ENCODE data around the gene TPRA1. TPM values are rescaled to one million over a fixed set of nuclear protein-coding genes. Genes with fewer than 3 reads are reported as not detected.

TPRA1 gene
- total RNA-seq, 1 experiment from 2014 or later = 35.1 TPM

DNA sequence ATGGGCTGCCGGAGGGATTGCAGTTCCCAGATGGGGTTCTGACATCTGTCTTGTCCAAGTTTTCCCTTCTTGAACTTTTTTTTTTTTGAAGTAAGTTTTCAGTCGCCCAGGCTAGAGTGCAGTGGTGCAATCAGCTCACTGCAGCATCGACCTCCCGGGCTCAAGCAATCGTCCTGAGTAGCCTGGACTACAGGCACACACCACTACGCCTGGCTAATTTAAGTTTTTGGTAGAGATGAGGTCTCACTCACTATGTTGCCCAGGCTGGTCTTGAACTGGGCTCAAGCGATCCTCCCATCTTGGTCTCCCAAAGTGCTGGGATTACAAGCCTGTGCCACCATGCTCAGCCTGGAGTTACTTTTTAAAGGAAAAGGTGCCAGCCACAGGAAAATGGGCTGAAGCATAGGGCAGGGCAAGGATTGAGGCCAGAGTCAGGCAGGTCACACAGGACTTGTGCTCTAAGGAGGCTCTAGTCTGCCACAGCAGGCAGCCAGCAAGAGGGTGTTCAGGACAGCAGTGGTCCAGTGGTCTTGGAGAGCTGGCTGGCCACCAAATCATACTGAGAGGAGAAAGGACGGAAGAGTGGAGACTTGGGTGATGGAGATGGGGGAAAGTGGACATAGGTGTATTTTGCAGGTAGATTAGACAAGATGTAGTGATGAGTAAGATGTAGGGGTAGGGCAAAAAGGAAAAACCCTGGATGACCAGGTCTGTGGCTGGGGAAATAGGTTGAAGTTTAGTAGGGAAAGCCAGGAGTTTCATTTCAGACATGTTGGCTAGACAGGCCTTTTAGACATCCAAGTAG is 32.4 kb upstream of the TPRA1 start (continued):
- TF ChIP-seq, protein P1, sequence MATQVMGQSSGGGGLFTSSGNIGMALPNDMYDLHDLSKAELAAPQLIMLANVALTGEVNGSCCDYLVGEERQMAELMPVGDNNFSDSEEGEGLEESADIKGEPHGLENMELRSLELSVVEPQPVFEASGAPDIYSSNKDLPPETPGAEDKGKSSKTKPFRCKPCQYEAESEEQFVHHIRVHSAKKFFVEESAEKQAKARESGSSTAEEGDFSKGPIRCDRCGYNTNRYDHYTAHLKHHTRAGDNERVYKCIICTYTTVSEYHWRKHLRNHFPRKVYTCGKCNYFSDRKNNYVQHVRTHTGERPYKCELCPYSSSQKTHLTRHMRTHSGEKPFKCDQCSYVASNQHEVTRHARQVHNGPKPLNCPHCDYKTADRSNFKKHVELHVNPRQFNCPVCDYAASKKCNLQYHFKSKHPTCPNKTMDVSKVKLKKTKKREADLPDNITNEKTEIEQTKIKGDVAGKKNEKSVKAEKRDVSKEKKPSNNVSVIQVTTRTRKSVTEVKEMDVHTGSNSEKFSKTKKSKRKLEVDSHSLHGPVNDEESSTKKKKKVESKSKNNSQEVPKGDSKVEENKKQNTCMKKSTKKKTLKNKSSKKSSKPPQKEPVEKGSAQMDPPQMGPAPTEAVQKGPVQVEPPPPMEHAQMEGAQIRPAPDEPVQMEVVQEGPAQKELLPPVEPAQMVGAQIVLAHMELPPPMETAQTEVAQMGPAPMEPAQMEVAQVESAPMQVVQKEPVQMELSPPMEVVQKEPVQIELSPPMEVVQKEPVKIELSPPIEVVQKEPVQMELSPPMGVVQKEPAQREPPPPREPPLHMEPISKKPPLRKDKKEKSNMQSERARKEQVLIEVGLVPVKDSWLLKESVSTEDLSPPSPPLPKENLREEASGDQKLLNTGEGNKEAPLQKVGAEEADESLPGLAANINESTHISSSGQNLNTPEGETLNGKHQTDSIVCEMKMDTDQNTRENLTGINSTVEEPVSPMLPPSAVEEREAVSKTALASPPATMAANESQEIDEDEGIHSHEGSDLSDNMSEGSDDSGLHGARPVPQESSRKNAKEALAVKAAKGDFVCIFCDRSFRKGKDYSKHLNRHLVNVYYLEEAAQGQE (IDR thresholded peaks at IDR 0.05; ENCODE audit: low read depth) = no peak
- no peak for TF ChIP-seq ELF1 (IDR thresholded peaks at IDR 0.05; ENCODE audit: borderline replicate concordance, low read depth)
- TF ChIP-seq, protein P2, sequence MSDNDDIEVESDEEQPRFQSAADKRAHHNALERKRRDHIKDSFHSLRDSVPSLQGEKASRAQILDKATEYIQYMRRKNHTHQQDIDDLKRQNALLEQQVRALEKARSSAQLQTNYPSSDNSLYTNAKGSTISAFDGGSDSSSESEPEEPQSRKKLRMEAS (IDR thresholded peaks at IDR 0.05) = no peak
- no peak for TF ChIP-seq POLR2A (IDR thresholded peaks at IDR 0.05; ENCODE audit: borderline replicate concordance, extremely low read depth, insufficient read depth, insufficient read length)
- TF ChIP-seq, protein P3, sequence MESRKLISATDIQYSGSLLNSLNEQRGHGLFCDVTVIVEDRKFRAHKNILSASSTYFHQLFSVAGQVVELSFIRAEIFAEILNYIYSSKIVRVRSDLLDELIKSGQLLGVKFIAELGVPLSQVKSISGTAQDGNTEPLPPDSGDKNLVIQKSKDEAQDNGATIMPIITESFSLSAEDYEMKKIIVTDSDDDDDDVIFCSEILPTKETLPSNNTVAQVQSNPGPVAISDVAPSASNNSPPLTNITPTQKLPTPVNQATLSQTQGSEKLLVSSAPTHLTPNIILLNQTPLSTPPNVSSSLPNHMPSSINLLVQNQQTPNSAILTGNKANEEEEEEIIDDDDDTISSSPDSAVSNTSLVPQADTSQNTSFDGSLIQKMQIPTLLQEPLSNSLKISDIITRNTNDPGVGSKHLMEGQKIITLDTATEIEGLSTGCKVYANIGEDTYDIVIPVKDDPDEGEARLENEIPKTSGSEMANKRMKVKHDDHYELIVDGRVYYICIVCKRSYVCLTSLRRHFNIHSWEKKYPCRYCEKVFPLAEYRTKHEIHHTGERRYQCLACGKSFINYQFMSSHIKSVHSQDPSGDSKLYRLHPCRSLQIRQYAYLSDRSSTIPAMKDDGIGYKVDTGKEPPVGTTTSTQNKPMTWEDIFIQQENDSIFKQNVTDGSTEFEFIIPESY (IDR thresholded peaks at IDR 0.05; ENCODE audit: extremely low read depth, insufficient replicate concordance, low read length) = no peak

DNA sequence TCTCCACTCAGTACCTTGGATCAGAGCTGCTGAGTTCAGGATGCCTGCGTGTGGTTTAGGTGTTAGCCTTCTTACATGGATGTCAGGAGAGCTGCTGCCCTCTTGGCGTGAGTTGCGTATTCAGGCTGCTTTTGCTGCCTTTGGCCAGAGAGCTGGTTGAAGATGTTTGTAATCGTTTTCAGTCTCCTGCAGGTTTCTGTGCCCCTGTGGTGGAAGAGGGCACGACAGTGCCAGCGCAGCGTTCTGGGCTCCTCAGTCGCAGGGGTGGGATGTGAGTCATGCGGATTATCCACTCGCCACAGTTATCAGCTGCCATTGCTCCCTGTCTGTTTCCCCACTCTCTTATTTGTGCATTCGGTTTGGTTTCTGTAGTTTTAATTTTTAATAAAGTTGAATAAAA is 31.5 kb upstream of the TPRA1 start:
- Histone ChIP-seq H3K27me3 (ENCODE audit: insufficient read depth, low read length) (peaks cover 4% of the 10 kb centered on the region; the same call in 1 of the 2 replicates), H3K4me2 (ENCODE audit: low read length) (no peak overlapping the region), H3K4me3 (replicated peaks in 1 of 2; ENCODE audit: low read depth in 1 of 2, low read length in 2 of 2) (no peak overlapping the region), H3K9ac (ENCODE audit: low read length) (no peak overlapping the region), H4K20me1 (ENCODE audit: insufficient read depth) (no peaks in the 10 kb centered on the region), H3K36me3 (ENCODE audit: control insufficient read depth in 1 of 2, insufficient read depth in 2 of 2, low read length in 2 of 2) (peaks cover 18 to 41% of the 10 kb centered on the region in 2 experiments; a peak in 3 of 4 replicates), H3K9me3 (ENCODE audit: control insufficient read depth in 1 of 2, insufficient read depth in 1 of 2, low read depth in 1 of 2, low read length in 2 of 2) (no peaks in the 10 kb centered on the region), H2AFZ (ENCODE audit: low read depth, low read length, poor library complexity, severe bottlenecking) (no peak overlapping the region), H3K9me2 (ENCODE audit: insufficient read depth) (no peaks in the 10 kb centered on the region), H3K4me1 (ENCODE audit: control insufficient read depth in 1 of 2, insufficient read depth in 2 of 2, low read length in 2 of 2) (no peaks in the 10 kb centered on the region), H3K27ac (ENCODE audit: low read depth, low read length) (no peak overlapping the region), H3K79me2 (ENCODE audit: insufficient read depth, low read length) (no peaks in the 10 kb centered on the region)
- intact Hi-C loops (cut with micrococcal nuclease) = no loop called here
- TF ChIP-seq CBX3 (IDR thresholded peaks at IDR 0.05; ENCODE audit: low read depth) (no peak), SRF (IDR thresholded peaks at IDR 0.05; ENCODE audit: low read depth) (no peak), RAD21 (IDR thresholded peaks at IDR 0.05; ENCODE audit: low read depth) (no peak), SIN3A (IDR thresholded peaks at IDR 0.05; ENCODE audit: low read depth) (no peak)
- TF ChIP-seq, protein P1 (IDR thresholded peaks at IDR 0.05; ENCODE audit: low read depth) = no peak
- RAD21 ChIA-PET (ENCODE audit: low non-redundant PET in 1 of 2, low total read pairs in 2 of 2, uncharacterized antibody in 2 of 2, unreplicated experiment in 2 of 2) = no interaction called here
- DNase-seq (ENCODE audit: low read depth, low spot score) (no peak), ATAC-seq (no peak)
- BruUV-seq (replicated peaks) = no TSS peak
- POLR2A ChIA-PET = no interaction called here
- CTCF ChIA-PET = no interaction called here
